HCT116 (cell line): Measurements from ENCODE around the gene GOLGA6L7. TPM values are rescaled to one million over a fixed set of nuclear protein-coding genes. Genes with fewer than 3 reads are reported as not detected.

Source experiments
- ATAC-seq: fragments of 200-7000 bp; cut with Tn5 transposase; 2 replicates; pipeline ENCODE4 v1.9.1; 2020; ENCODE audit warnings: mild to moderate bottlenecking, moderate library complexity
- BruUV-seq: library from RNA; stranded (reverse); fragments of 400-500 nt; replicated peaks from 2 replicates; lab custom pipeline; 2021; lab: Mats Ljungman, UMichigan
- CTCF ChIA-PET: fragments of 300-600 bp; sonication (Branson Sonifier 250); formaldehyde crosslinking; loops from one replicate; lab custom pipeline; 2021; ENCODE audit warnings: antibody characterized with exemption; lab: Charles Lee
- POLR2A ChIA-PET: fragments of 300-600, 350-600 bp; sonication (Branson Sonifier 250); formaldehyde crosslinking; loops from one replicate; lab custom pipeline; 2021; ENCODE audit warnings: antibody characterized with exemption; lab: Charles Lee
- RAD21 ChIA-PET, 2 experiments: fragments of 300-600 bp; sonication (Branson Sonifier 250); formaldehyde crosslinking; loops; one replicate each; lab custom pipeline; 2023; ENCODE audit warnings: low total read pairs in 2 of 2; ENCODE audit not compliant: uncharacterized antibody in 2 of 2, unreplicated experiment in 2 of 2, low non-redundant PET in 1 of 2; lab: Charles Lee
- DNase-seq: peaks from one replicate; pipeline ENCODE4 v3.0.0-alpha.2; 2010; ENCODE audit warnings: low read depth, low spot score
- H2AFZ ChIP-seq: fragments of 200-600 bp; shearing (Covaris generic), sonication (generic); 2 replicates; pipeline ENCODE4 v1.6.1; 2017; ENCODE audit warnings: low read depth, mixed run types, mixed read lengths, antibody characterized with exemption, low read length; ENCODE audit not compliant: poor library complexity, severe bottlenecking
- H3K27ac ChIP-seq: 2 replicates; pipeline ENCODE4 v1.5.1; 2012; ENCODE audit warnings: low read depth, low read length
- H3K27me3 ChIP-seq: fragments of 200-600 bp; sonication (generic); 2 replicates; pipeline ENCODE4 v1.6.1; 2016; ENCODE audit warnings: mixed run types, low read length, mixed read lengths; ENCODE audit not compliant: insufficient read depth
- H3K36me3 ChIP-seq, 2 experiments: fragments of 200-500 bp in 1 of 2; fragments of 200-600 bp in 1 of 2; sonication (Bioruptor generic) in 1 of 2; sonication (generic) in 1 of 2; 2 replicates each; pipeline versions ENCODE4 v1.5.1 to v1.6.1; 2014 to 2016; ENCODE audit warnings: low read length in 2 of 2, inconsistent platforms in 1 of 2, mixed read lengths in 1 of 2, mixed run types in 1 of 2; ENCODE audit not compliant: insufficient read depth in 2 of 2, control insufficient read depth in 1 of 2
- H3K4me1 ChIP-seq, 2 experiments: fragments of 200-600 bp in 1 of 2; sonication (generic) in 1 of 2; 2 replicates each; pipeline versions ENCODE4 v1.5.1 to v1.6.1; 2012 to 2017; ENCODE audit warnings: low read length in 2 of 2, inconsistent platforms in 1 of 2, mild to moderate bottlenecking in 1 of 2, mixed read lengths in 1 of 2, mixed run types in 1 of 2, moderate library complexity in 1 of 2; ENCODE audit not compliant: insufficient read depth in 2 of 2, control insufficient read depth in 1 of 2
- H3K4me2 ChIP-seq: fragments of 200-600 bp; sonication (generic); 2 replicates; pipeline ENCODE4 v1.6.1; 2017; ENCODE audit warnings: mixed run types, low read length, mixed read lengths
- H3K4me3 ChIP-seq, 2 experiments: fragments of 200-600 bp in 1 of 2; sonication (generic) in 1 of 2; replicated peaks in 1 of 2; 2 replicates each; pipeline ENCODE4 v1.5.1; 2011 to 2016; ENCODE audit warnings: low read length in 2 of 2, control low read depth in 1 of 2, low read depth in 1 of 2, mild to moderate bottlenecking in 1 of 2, mixed read lengths in 1 of 2, mixed run types in 1 of 2
- H3K79me2 ChIP-seq: fragments of 200-600 bp; sonication (generic); 2 replicates; pipeline ENCODE4 v1.6.1; 2017; ENCODE audit warnings: mild to moderate bottlenecking, mixed run types, low read length, moderate library complexity, mixed read lengths; ENCODE audit not compliant: insufficient read depth
- H3K9ac ChIP-seq: fragments of 200-600 bp; sonication (generic); 2 replicates; pipeline ENCODE4 v1.6.1; 2016; ENCODE audit warnings: low read length, mixed read lengths
- H3K9me2 ChIP-seq: fragments of 200-600 bp; sonication (generic), shearing (Covaris generic); 2 replicates; pipeline ENCODE4 v1.6.1; 2017; ENCODE audit warnings: mixed run types, mild to moderate bottlenecking, moderate library complexity; ENCODE audit not compliant: insufficient read depth
- H3K9me3 ChIP-seq, 2 experiments: fragments of 200-500 bp in 1 of 2; fragments of 200-600 bp in 1 of 2; sonication (Bioruptor generic) in 1 of 2; sonication (generic) in 1 of 2; 2 replicates each; pipeline ENCODE4 v1.6.1; 2014 to 2017; ENCODE audit warnings: low read length in 2 of 2, mixed read lengths in 2 of 2, inconsistent platforms in 1 of 2, low read depth in 1 of 2, mild to moderate bottlenecking in 1 of 2, mixed run types in 1 of 2, moderate library complexity in 1 of 2; ENCODE audit not compliant: control insufficient read depth in 1 of 2, insufficient read depth in 1 of 2
- H4K20me1 ChIP-seq: fragments of 200-600 bp; sonication (generic), shearing (Covaris generic); 2 replicates; pipeline ENCODE4 v1.6.1; 2017; ENCODE audit warnings: mixed run types, mild to moderate bottlenecking, moderate library complexity; ENCODE audit not compliant: insufficient read depth
- CBX3 ChIP-seq: IDR thresholded peaks from 2 replicates; pipeline ENCODE4 v1.6.1; 2012; ENCODE audit warnings: low read depth
- EGR1 ChIP-seq: IDR thresholded peaks from 2 replicates; pipeline ENCODE4 v1.6.1; 2012; ENCODE audit warnings: low read depth
- ELF1 ChIP-seq: IDR thresholded peaks from 2 replicates; pipeline ENCODE4 v1.6.1; 2012; ENCODE audit warnings: low read depth, borderline replicate concordance
- EZH2 ChIP-seq: fragments of 200-600 bp; sonication (generic); IDR thresholded peaks from 2 replicates; pipeline ENCODE4 v1.6.1; 2017; ENCODE audit warnings: antibody characterized with exemption, mixed run types
- EZH2phosphoT487 ChIP-seq: fragments of 200-600 bp; IDR thresholded peaks from 2 replicates; pipeline ENCODE4 v1.6.1; 2018; ENCODE audit warnings: antibody characterized with exemption, borderline replicate concordance
- RAD21 ChIP-seq: IDR thresholded peaks from 2 replicates; pipeline ENCODE4 v1.6.1; 2012; ENCODE audit warnings: low read depth, mild to moderate bottlenecking
- TCF7L2 ChIP-seq: IDR thresholded peaks from 2 replicates; pipeline ENCODE4 v1.7.0; 2011; ENCODE audit warnings: borderline replicate concordance, inconsistent platforms; ENCODE audit not compliant: insufficient read depth, insufficient read length; ENCODE audit errors: extremely low read depth
- ZFX ChIP-seq: fragments of 450-650 bp; IDR thresholded peaks from 2 replicates; pipeline ENCODE4 v1.6.1; 2017
- intact Hi-C: fragments of 100-400 bp; cut with micrococcal nuclease; formaldehyde crosslinking; loops from 2 replicates; pipeline ENCODE4 v1.10.0; 2022
- total RNA-seq: library from RNA; stranded (reverse); gene quantifications from one replicate; pipeline ENCODE4 v1.2.1, GENCODE V29; 2021; ENCODE audit not compliant: unreplicated experiment
- TF ChIP-seq, protein P1 (sequence below): IDR thresholded peaks from 2 replicates; pipeline ENCODE4 v1.6.1; 2012
- TF ChIP-seq, protein P2 (sequence below): IDR thresholded peaks from 2 replicates; pipeline ENCODE4 v1.6.1; 2012

GOLGA6L7 gene
- total RNA-seq, 1 experiment from 2014 or later = not detected

- Histone ChIP-seq H2AFZ (no peak overlapping the region), H3K9ac (no peak overlapping the region), H3K27me3 (no peaks in the 10 kb centered on the region), H3K4me1 (no peaks in the 10 kb centered on the region; a peak in 1 of 4 replicates), H3K27ac (no peak overlapping the region), H3K9me2 (no peaks in the 10 kb centered on the region), H3K36me3 (no peaks in the 10 kb centered on the region), H3K9me3 (no peaks in the 10 kb centered on the region), H3K79me2 (no peaks in the 10 kb centered on the region), H3K4me3 (no peak overlapping the region), H4K20me1 (no peaks in the 10 kb centered on the region), H3K4me2 (no peak overlapping the region)
- POLR2A ChIA-PET = no interaction called here
- RAD21 ChIA-PET = no interaction called here
- CTCF ChIA-PET = no interaction called here
- TF ChIP-seq, protein P1, sequence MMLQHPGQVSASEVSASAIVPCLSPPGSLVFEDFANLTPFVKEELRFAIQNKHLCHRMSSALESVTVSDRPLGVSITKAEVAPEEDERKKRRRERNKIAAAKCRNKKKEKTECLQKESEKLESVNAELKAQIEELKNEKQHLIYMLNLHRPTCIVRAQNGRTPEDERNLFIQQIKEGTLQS = no peak
- no peak for TF ChIP-seq ELF1
- no peak for TF ChIP-seq CBX3
- no peak for TF ChIP-seq EZH2
- TF ChIP-seq ZFX = no peak
- TF ChIP-seq EZH2phosphoT487 = no peak
- TF ChIP-seq EGR1 = no peak
- no peak for TF ChIP-seq TCF7L2
- TF ChIP-seq, protein P2, sequence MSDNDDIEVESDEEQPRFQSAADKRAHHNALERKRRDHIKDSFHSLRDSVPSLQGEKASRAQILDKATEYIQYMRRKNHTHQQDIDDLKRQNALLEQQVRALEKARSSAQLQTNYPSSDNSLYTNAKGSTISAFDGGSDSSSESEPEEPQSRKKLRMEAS = no peak
- TF ChIP-seq RAD21 = no peak
- no peak for ATAC-seq
- intact Hi-C loops = no loop called here
- no TSS peak for BruUV-seq
- DNase-seq = no peak
Measured at GRCh38 chr15:28888302-28888894, 40.0 kb upstream of the GOLGA6L7 start.
